Motor neuron (in vitro differentiated cells): ENCODE data around the gene SPRED1. TPM values are rescaled to one million over a fixed set of nuclear protein-coding genes. Genes with fewer than 3 reads are reported as not detected.
"Not testable (repeated sequence)": the region's sequence is repeated elsewhere in the genome, so short reads cannot be mapped to it uniquely, and the experiment has no call there.

Source experiments
- ATAC-seq, 8 experiments: fragments of 200-7000 bp; cut with Tn5 transposase; replicated peaks in 6 of 8; 2 replicates each; pipeline ENCODE4 v1.8.0; 2021; ENCODE audit warnings: mild to moderate bottlenecking in 8 of 8, moderate library complexity in 8 of 8
- H3K27ac ChIP-seq, 2 donors: fragments of 250-450 bp; sonication (Bioruptor Pico); 2 replicates each; pipeline ENCODE4 v1.9.0; 2021; ENCODE audit warnings: antibody characterized with exemption in 2 of 2, mild to moderate bottlenecking in 2 of 2, moderate library complexity in 1 of 2
- H3K4me1 ChIP-seq, 2 donors: fragments of 250-450 bp; sonication (Bioruptor Pico); replicated peaks in 1 of 2; 2 replicates each; pipeline ENCODE4 v1.6.1; 2021; ENCODE audit warnings: antibody characterized with exemption in 2 of 2, mild to moderate bottlenecking in 2 of 2, moderate library complexity in 1 of 2
- H3K4me3 ChIP-seq, 5 donors: fragments of 250-450 bp; sonication (Bioruptor Pico); 2 replicates each; pipeline ENCODE4 v1.9.0; 2021; ENCODE audit warnings: antibody characterized with exemption in 5 of 5, mild to moderate bottlenecking in 5 of 5, moderate library complexity in 4 of 5
- WGBS, 10 experiments: fragments of 450-650 bp; shearing (Covaris generic); methylation state at CpG; one replicate each; pipeline ENCODE4 v1.0.0; 2022; 5-methylcytosine and 5-hydroxymethylcytosine counted together
- in situ Hi-C, 9 experiments: fragments of 400-800 bp; cut with MboI; loops; one replicate each; pipeline ENCODE4 v1.15.0; 2021; ENCODE audit warnings: low sequenced_read_pairs in 9 of 9, low pct_unique_long_range_greater_than_20kb in 2 of 9; ENCODE audit not compliant: unreplicated experiment in 9 of 9
- total RNA-seq, 8 experiments: library from RNA; unstranded; fragments of 300-600 nt; gene quantifications; 2 replicates each; pipeline versions ENCODE4 v1.2.3 to v1.2.4, GENCODE V29; 2022

Gene SPRED1
- total RNA-seq, 8 experiments from 2014 or later, result 10.1 to 46.0 (median 17.6) TPM

DNA sequence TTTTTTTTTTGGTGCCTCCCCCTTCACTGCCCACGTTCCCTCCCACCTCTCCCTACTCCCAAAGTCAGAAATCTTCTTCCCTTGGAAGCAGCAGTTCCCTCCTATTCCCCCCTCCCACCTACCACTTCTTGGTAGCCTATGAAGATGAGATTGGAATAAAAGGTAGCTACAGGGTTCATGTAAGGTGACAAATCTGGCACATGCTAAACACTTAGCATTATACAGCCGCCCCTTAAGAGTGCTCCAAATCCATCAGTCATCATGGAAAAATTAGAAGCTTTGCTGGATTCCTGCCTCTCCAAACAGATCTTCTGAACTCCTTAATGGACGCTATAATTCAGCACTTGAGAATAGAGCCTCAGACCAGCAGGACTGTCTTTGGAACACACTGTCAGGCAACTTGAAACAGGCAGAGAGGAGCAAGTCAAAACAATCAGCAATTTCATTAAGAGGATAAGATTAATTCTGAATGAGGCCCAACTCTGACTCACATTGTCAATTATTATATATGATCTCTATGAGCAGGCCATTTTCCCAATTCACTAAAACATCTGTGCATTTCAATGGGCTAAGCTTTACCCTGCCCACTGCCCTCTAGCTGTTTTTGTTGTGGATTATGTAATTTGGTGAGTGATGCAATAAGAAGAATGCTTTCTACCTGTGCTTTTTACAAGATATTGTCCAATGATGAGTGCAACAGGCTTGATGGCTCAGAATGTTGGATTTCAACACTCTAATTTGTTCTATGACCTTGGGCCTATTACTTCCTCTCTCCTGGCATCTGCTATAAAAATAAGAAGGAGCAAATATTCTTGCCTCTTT, 34.6 kb upstream of the SPRED1 start:
- no peak overlapping the region for H3K27ac ChIP-seq
- peak; percentile 8 to 91 (median 48) for ATAC-seq
- H3K4me3 ChIP-seq, result no peak overlapping the region
- 40 to 100% (median 83%) methylated on average over 1 to 2 of the region's 3 CpGs; no CpG with 5 or more reads in 2 of the 10 experiments for WGBS, 10 experiments
- H3K4me1 ChIP-seq, result peaks cover 12 to 13% of the 10 kb centered on the region in 2 donors
- in situ Hi-C loops, result no loop called here

GRCh38 chr15:38220606-38221273, 31.9 kb upstream of the SPRED1 start:
- H3K27ac ChIP-seq, result no peak overlapping the region
- H3K4me1 ChIP-seq, result peaks cover 12 to 13% of the 10 kb centered on the region in 2 donors
- 33 to 80% (median 72%) methylated on average over 1 to 3 of the region's 3 CpGs; no CpG with 5 or more reads in 1 of the 10 experiments for WGBS, 10 experiments
- in situ Hi-C loops, result no loop called here
- H3K4me3 ChIP-seq, result no peak overlapping the region
- ATAC-seq, result no peak

- no peak overlapping the region for H3K4me3 ChIP-seq
- peaks cover 0 to 4% of the 10 kb centered on the region in 2 donors for H3K4me1 ChIP-seq
- in situ Hi-C loops, result no loop called here
- H3K27ac ChIP-seq, result no peak overlapping the region
- ATAC-seq, result no peak
- WGBS, 10 experiments, result 90 to 100% (median 98%) methylated on average over 2 of the region's 2 CpGs; no CpG with 5 or more reads in 4 of the 10 experiments
These were observed 28.1 kb upstream of the SPRED1 start for GRCh38 chr15:38224486-38224885.

GRCh38 chr15:38225381-38225780, 27.3 kb upstream of the SPRED1 start:
- H3K27ac ChIP-seq, result no peak overlapping the region
- H3K4me3 ChIP-seq, result no peak overlapping the region
- WGBS, 10 experiments, result 20 to 100% (median 100%) methylated on average over 1 of the region's 1 CpG; no CpG with 5 or more reads in 2 of the 10 experiments
- no peak for ATAC-seq
- peaks cover 0 to 4% of the 10 kb centered on the region in 2 donors for H3K4me1 ChIP-seq
- in situ Hi-C loops, result no loop called here

DNA sequence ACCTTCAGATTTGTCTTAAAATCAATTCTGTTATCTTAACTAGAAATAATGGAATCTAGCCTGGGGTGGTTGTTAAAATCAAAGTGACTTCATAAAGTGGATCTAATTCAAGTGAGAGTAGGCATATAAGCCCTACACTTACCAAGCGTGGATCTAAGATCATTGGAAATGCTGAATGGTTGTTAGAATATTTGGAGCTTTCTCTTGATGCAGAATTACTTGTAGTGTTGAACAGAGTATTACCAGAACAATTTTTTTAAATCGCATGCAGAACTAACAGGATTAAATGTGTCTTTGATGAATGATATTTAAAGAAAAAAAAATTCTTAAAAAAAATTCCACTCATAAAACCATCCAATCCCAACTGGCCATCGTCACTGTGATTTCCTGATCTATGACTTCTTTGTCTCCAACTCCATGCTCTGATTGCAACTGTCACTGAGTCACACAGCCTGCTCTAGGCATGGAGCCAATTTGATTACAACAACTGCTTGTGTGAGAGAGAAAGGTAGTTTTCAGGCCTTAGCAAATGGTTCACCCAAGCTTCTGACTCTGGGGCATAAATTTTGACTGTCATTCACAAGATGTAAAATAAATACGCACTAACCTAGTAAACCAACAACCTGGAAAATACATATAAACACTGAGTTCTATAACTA, 25.9 kb upstream of the SPRED1 start:
- no peak overlapping the region for H3K4me3 ChIP-seq
- ATAC-seq, result peak in 5 of 8 experiments; percentile 55 to 97 (median 70)
- no peak overlapping the region for H3K27ac ChIP-seq
- in situ Hi-C loops, result no loop called here
- H3K4me1 ChIP-seq, result peaks cover 0 to 4% of the 10 kb centered on the region in 2 donors
- 36 to 93% (median 80%) methylated on average over 1 to 4 of the region's 4 CpGs for WGBS, 10 experiments

GRCh38 chr15:38227941-38228340, 24.7 kb upstream of the SPRED1 start:
- Histone ChIP-seq H3K4me3 (no peak overlapping the region), H3K27ac (no peak overlapping the region), H3K4me1 (peaks cover 0 to 4% of the 10 kb centered on the region in 2 donors)
- in situ Hi-C loops, result no loop called here
- no peak for ATAC-seq

DNA sequence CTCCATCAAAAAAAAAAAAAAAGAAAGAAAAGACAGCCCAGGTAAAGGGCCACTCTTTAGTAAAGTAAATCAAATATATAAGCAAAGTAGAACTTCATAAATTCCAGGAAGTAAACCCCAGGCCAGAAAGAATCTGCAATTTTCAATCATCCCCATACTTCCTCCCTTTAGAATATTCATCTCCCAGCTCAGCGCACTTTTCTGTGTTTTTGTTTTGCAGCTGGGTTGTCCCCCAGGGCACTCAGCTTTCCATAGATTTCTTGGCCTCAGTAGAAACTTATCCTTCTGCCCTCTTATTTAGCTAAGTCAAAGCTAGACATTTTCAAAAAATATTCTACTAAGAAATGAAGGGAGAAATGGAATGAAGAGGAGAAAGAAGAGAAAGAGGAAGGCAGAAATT, 24.0 kb upstream of the SPRED1 start:
- Histone ChIP-seq H3K4me1 (peaks cover 0 to 4% of the 10 kb centered on the region in 2 donors), H3K27ac (no peak overlapping the region), H3K4me3 (no peak overlapping the region)
- 0 to 100% (median 83%) methylated on average over 1 of the region's 1 CpG; no CpG with 5 or more reads in 1 of the 10 experiments for WGBS, 10 experiments
- peak in 3 of 8 experiments; percentile 40 to 89 (median 68) for ATAC-seq
- in situ Hi-C loops, result no loop called here

GRCh38 chr15:38229705-38230310, 22.8 kb upstream of the SPRED1 start:
- Histone ChIP-seq H3K4me3 (no peak overlapping the region), H3K27ac (no peak overlapping the region), H3K4me1 (peaks cover 0 to 4% of the 10 kb centered on the region in 2 donors)
- WGBS, 10 experiments, result 51 to 100% (median 96%) methylated on average over 1 to 3 of the region's 3 CpGs; no CpG with 5 or more reads in 1 of the 10 experiments
- in situ Hi-C loops, result no loop called here
- no peak for ATAC-seq

DNA sequence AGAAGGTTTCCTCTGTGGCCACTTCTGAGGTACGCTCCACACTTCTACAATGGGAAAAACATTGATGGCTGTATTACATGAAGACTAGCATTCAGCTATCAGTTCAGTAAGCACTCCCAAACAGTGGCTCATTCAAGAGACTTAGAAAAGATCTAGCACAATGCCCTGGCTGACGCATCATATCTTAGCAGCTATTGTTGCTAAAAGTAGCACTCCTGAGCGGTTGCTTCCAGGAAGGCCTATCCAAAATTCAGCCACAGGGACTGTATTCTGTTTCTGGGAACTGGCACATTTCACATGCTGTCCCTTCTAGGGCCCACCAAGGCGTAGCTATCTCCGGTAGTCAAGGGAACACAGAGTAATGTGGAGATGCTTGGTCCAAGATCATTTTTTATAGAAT, 21.2 kb upstream of the SPRED1 start:
- no peak overlapping the region for H3K27ac ChIP-seq
- in situ Hi-C loops, result no loop called here
- 84 to 100% (median 96%) methylated on average over 1 to 5 of the region's 5 CpGs; no CpG with 5 or more reads in 3 of the 10 experiments for WGBS, 10 experiments
- ATAC-seq, result no peak
- no peak overlapping the region for H3K4me3 ChIP-seq
- peaks cover 0 to 4% of the 10 kb centered on the region in 2 donors for H3K4me1 ChIP-seq

DNA sequence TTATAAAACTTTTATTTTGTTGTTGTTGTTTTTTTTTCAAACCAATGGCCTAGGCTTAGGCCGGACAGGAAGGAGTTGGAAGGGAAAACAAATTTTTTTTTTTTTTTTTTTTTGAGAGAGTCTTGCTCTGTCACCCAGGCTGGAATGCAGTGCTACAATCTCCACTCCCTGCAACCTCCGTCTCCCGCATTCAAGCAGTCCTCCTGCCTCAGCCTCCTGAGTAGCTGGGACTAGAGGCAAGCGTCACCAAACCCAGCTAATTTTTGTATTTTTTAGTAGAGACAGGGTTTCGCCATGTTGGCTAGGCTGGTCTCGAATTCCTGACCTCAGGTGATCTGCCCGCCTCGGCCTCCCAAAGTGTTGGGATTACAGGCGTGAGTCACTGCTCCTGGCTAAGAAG, 15.6 kb upstream of the SPRED1 start:
- ATAC-seq, in situ Hi-C loops, H3K4me1 ChIP-seq, H3K4me3 ChIP-seq, H3K27ac ChIP-seq: not testable (repeated sequence)
- 45 to 100% (median 91%) methylated on average over 1 to 8 of the region's 9 CpGs; no CpG with 5 or more reads in 1 of the 10 experiments for WGBS, 10 experiments

- Histone ChIP-seq H3K27ac (no peak overlapping the region), H3K4me1 (no peaks in the 10 kb centered on the region), H3K4me3 (no peak overlapping the region)
- no peak for ATAC-seq
- 86 to 100% (median 98%) methylated on average over 2 of the region's 2 CpGs; no CpG with 5 or more reads in 2 of the 10 experiments for WGBS, 10 experiments
- in situ Hi-C loops, result no loop called here
These were observed 14.3 kb upstream of the SPRED1 start for GRCh38 chr15:38238311-38238710.

DNA sequence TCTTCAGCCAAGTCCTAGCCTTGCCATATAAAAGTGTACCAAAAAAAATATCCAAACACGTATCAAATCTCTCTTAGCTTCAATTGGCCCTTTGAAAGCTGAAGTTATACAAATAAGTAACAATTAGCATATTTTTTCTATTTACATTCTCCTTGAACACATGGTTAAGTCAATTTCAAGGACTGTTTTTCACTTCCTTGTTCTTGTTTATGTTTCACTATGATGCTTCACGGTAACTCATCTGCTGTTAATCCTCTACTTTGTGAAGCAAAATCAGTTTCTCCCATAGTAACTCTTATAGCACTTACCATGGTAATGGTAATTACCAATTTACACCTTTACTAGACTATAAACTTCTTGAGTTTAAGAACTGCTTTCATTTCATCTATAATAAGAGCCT, 10.6 kb upstream of the SPRED1 start:
- 59 to 100% (median 86%) methylated on average over 1 to 2 of the region's 2 CpGs for WGBS, 10 experiments
- in situ Hi-C loops, result no loop called here
- ATAC-seq, result no peak
- no peaks in the 10 kb centered on the region for H3K4me1 ChIP-seq
- no peak overlapping the region for H3K4me3 ChIP-seq
- H3K27ac ChIP-seq, result no peak overlapping the region
